Activated T-helper 9 cell treated with anti-CD3 and anti-CD28 coated beads, Interleukin-2, amount 50 U/mL, for 16 hours (primary cell): ENCODE data around the gene IL1A.

Experiments used
- DNase-seq: peaks from one replicate; pipeline ENCODE4 v3.0.0-alpha.2; 2020; ENCODE audit warnings: low read depth

IL1A gene

DNA sequence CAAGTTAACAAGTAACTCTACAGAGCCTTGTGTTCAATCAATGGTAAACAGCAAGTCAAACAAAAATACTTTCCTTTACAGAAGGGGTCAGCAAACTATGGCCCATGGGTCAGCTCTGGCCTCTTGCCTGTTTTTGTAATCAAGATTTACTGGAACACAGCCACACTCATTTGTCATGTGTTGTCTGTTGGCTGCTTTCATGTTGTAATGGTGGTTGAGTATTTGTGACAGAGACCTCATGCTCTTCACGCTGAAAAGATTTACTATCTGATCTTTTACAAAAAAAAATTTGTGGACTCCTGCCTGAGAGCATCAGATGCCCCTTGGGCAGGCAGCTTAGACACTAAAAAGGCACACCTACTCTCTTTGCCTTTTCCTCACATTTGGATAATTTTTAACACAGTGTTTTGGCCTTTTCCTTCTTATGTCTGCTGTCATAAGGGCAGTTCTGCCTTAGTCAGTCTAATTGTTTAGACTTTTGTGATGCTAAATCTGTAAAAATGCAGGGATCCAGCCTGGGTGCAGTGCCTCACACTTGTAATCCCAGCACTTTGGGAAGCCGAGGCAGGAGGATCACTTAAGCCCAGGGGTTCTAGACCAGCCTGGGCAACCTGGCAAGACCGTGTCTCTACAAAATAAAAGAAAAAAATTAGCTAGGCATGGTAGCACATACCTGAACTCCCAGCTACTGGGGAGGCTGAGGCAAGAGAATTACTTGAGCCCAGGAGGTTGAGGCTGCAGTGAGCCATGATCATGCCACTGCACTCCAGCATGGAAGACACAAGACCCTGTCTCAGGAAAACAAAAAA is 34.0 kb upstream of the IL1A start:
- DNase-seq = no peak

GRCh38 chr2:112817082-112817689 is 32.9 kb upstream of the IL1A start:
- no peak for DNase-seq

DNA sequence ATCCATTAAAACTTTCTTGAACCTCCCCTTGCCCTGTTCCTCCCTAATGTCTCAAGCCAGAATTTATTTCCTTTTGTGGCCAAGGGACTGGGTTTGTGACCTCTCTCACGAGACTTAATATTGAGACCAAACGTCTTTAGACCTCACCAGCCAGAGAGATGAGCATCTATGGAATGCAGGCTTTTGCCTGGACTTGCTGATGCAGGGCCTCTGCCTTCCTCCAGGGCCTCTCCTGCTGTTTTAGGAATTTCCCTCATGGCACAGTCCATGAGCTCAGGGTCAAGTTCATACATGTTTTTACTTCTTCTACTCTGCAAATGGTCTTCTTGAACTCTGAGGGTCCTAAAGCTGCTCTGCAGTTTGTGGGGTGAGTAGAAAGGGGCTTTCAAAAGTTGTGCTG is 30.0 kb upstream of the IL1A start:
- DNase-seq = no peak

DNA sequence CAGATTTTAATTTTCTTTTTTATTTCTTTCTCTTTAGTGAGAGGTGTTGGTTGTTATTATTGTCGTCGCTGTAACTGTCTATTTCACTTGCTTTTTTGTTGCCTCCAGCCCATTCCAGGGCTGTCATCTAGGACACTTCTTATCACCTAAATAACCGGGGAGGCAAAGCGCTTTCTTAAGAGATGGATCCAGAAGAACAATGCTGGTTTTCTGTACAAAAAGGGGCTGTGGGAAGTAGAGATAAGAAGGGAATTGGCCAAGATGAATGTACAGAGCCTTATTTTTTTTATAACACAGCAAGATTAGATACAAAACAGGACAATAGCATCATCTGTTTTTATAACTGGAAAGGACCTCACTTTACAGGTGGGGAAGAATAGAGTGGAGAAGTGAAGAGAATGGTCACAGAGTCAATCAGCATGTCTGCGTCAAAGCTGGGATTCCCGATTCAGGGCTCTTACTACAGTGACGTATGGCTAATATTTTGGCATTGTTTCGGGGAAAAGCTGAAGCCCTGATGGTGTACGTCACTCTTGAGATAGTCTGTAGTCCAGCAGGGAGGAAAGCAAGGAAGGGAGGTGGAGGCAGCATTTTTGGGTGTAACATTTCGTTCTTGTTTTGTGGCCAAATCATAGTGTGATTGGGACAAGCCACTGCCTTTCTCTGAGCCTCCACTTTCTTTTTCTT is 29.1 kb upstream of the IL1A start:
- no peak for DNase-seq

DNA sequence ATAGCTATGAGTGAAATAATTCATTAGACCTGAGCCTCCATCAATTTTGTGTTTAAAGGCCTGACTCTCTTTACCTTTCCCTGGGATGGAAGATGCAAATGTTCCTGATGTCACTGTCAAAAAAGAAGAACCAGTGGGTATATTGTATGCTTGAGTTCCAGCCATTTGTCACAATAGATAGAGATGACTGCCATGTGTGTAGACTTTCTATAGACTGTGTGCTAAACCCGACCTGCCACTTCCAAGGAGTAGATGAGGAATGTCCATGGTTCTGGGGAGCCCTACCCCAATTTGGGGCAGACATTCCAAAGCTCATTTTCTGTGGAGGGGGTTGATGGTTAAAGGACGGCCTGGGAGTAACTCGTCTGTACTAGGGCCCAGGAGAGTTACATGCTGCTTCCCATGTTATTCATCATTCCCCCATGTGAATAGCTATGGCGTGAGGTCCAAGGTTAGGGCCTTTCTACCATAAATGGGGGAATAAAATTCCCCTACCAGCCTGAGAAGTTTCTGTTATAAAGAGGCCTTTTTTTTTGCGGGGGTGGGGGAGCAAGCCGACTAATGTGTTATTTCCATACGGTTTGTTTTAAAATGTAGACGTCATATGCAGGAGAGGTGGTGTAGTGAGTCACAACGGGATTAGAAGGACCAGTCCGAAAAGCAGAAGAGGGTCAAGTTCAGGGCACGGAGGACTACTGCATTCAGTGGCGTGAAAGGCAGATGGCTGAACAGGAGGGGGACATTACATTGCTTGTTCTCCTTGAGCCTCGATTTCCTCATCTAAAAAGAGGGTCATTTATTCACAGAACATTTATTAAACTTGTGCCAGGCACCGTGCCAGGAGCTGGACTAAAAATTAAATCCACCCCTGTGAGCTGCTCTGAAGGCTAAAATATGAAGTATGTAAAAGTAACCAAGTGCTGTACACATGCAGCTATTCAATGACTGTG is 28.3 kb upstream of the IL1A start:
- no peak for DNase-seq

GRCh38 chr2:112811841-112812306 is 27.6 kb upstream of the IL1A start:
- DNase-seq = peak; percentile 8

- no peak for DNase-seq
These were observed 27.1 kb upstream of the IL1A start for GRCh38 chr2:112811276-112811831.

DNA sequence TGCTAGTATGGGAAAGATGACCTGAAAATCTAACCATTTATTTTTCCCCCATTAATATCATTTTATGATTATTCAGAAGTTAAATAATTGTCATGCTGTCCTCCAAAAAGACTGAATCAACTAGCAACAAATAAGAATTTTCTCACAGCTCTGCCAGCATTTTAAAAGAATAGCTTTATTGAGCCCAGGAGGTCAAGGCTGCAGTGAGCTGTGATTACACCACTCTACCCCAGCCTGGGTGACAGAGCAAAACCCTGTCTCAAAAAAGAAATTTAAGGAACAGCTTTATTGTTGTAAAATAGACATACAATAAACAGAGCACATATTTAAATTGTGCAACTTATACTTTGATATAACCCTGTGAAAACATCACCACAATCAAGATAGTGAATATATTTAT is 24.8 kb upstream of the IL1A start:
- DNase-seq = no peak

- no peak for DNase-seq
These were observed 23.0 kb upstream of the IL1A start for GRCh38 chr2:112807233-112807807.

- DNase-seq = no peak
These were observed 21.2 kb upstream of the IL1A start for GRCh38 chr2:112805542-112805941.

- no peak for DNase-seq
These were observed 19.6 kb upstream of the IL1A start for GRCh38 chr2:112803691-112804521.

- DNase-seq = no peak
These were observed 16.7 kb upstream of the IL1A start for GRCh38 chr2:112800881-112801583.

GRCh38 chr2:112798979-112799975 is 15.0 kb upstream of the IL1A start:
- DNase-seq = no peak

DNA sequence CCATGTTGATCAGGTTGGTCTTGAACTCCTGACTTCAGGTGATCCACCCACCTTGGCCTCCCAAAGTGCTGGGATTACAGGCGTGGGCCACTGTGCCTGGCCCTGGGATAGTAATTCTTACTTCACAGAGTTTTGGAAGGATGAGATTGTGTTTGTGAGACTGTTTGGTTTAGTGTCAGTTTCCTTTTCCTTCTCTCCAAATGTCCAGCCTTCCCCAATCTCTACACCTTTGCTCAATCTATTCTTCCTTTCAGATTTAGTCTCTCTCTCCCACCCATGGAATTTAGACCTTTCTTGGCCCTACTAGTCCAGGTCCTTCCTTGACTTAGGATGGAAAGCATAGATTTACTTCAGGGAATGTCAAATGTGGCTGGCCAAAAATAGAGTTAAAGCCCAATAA is 12.2 kb upstream of the IL1A start:
- DNase-seq = no peak

DNA sequence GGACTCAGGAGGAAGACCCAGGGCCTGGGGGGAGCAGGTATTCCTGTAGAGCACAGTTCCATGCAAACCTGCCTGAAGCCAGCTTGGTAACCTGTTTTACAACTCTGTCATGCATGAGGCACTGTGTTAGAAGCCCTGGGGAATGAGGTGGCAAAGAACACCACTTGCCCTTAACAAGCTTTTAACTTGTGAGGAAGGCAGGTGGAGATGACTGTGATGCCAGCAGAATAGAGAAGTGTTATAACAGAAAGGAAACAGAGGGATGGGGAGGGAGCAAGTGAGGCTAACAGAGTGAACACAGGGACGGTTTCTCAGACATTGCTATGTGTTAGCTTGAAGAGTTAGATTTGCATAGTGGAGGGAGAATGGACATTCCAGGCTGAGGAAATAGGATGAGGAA is 11.5 kb upstream of the IL1A start:
- no peak for DNase-seq

- no peak for DNase-seq
These were observed 10.5 kb upstream of the IL1A start for GRCh38 chr2:112794841-112795240.

DNA sequence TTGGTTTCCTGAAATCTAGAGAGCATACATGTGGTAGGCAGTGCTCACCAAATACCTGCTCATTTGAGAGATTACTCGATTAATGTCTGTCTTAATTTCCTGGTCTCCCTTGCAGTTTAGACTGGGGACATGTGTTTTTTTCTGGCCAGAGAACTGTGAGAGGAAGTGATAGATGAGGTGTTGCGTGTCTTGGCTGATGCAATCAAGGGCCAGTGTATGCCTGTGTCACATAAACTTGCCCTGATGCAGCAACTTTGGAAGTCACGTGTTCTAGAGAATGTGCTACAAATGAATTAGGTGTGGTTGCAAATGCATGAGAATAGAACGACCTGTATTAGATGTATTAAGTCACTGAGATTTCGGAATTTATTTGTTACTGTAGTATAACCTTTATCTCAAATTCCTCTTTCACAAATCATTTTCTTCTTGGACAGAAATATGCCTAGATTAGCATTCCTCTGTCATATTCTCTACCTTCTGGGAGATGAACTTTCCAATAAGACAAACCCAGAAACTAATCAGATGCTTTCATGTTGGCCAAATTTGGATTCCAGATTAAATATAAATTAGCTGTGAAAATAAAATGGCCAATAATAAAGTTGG is 9.9 kb upstream of the IL1A start:
- no peak for DNase-seq

GRCh38 chr2:112793449-112793978 is 9.2 kb upstream of the IL1A start:
- no peak for DNase-seq
